HepG2 (cell line): ENCODE results near the gene HK2. TPM values are rescaled to one million over a fixed set of nuclear protein-coding genes. Genes with fewer than 3 reads are reported as not detected.
A peak's percentile ranks its signal among the peaks of the same experiment; 100 is the strongest.

Source experiments
- AKAP8 ChIP-seq: sonication (generic); formaldehyde crosslinking; IDR thresholded peaks from 2 replicates; pipeline ENCODE4 v1.5.1; 2020; ENCODE audit warnings: mild to moderate bottlenecking, missing genetic modification reagents
- BHLHE40 ChIP-seq: IDR thresholded peaks from 2 replicates; pipeline ENCODE4 v1.6.1; 2011; ENCODE audit warnings: low read length, improper control_type of control experiment
- FOXJ3 ChIP-seq: sonication (generic); formaldehyde crosslinking; IDR thresholded peaks from 2 replicates; pipeline ENCODE4 v1.4.0; 2020; ENCODE audit warnings: missing genetic modification reagents, mild to moderate bottlenecking, borderline replicate concordance
- GZF1 ChIP-seq: sonication (generic); formaldehyde crosslinking; IDR thresholded peaks from 2 replicates; pipeline ENCODE4 v1.5.1; 2020; ENCODE audit warnings: mild to moderate bottlenecking, missing genetic modification reagents
- HNF4A ChIP-seq: sonication (generic); formaldehyde crosslinking; IDR thresholded peaks from 2 replicates; pipeline ENCODE4 v1.4.0; 2020; ENCODE audit warnings: missing genetic modification reagents
- JDP2 ChIP-seq: sonication (generic); formaldehyde crosslinking; IDR thresholded peaks from 2 replicates; pipeline ENCODE4 v1.8.1; 2022; ENCODE audit warnings: missing genetic modification reagents, borderline replicate concordance
- KAT2B ChIP-seq: fragments of 150-350 bp; IDR thresholded peaks from 2 replicates; pipeline ENCODE4 v1.6.1; 2014; ENCODE audit warnings: low read depth, low read length, borderline replicate concordance
- KAT7 ChIP-seq: IDR thresholded peaks from 2 replicates; pipeline ENCODE4 v1.6.1; 2018; ENCODE audit warnings: borderline replicate concordance, missing compliant biosample characterization
- KDM6A ChIP-seq: IDR thresholded peaks from 2 replicates; pipeline ENCODE4 v1.6.1; 2016; ENCODE audit warnings: low read depth
- KLF15 ChIP-seq: sonication (generic); formaldehyde crosslinking; IDR thresholded peaks from 2 replicates; pipeline ENCODE4 v1.8.1; 2023; ENCODE audit warnings: borderline replicate concordance, mild to moderate bottlenecking, inconsistent platforms, missing genetic modification reagents, mixed read lengths
- MZF1 ChIP-seq: sonication (generic); formaldehyde crosslinking; IDR thresholded peaks from 2 replicates; pipeline ENCODE4 v1.8.1; 2023; ENCODE audit warnings: mild to moderate bottlenecking, missing genetic modification reagents, borderline replicate concordance
- POGZ ChIP-seq: sonication (generic); formaldehyde crosslinking; IDR thresholded peaks from 2 replicates; pipeline ENCODE4 v1.4.0; 2020; ENCODE audit warnings: mild to moderate bottlenecking, missing genetic modification reagents
- SOX6 ChIP-seq, 2 experiments: fragments of 450-650 bp in 1 of 2; sonication (generic) in 1 of 2; formaldehyde crosslinking in 1 of 2; IDR thresholded peaks; 2 replicates each; pipeline versions ENCODE4 v1.4.0 to v1.6.1; 2017 to 2020; ENCODE audit warnings: antibody characterized with exemption in 1 of 2, mild to moderate bottlenecking in 1 of 2, missing genetic modification reagents in 1 of 2
- ZBTB20 ChIP-seq: sonication (generic); formaldehyde crosslinking; IDR thresholded peaks from 2 replicates; pipeline ENCODE4 v1.8.1; 2023; ENCODE audit warnings: missing genetic modification reagents, low read depth, mild to moderate bottlenecking, borderline replicate concordance
- ZBTB38 ChIP-seq: sonication (generic); formaldehyde crosslinking; IDR thresholded peaks from 2 replicates; pipeline ENCODE4 v1.5.1; 2020; ENCODE audit warnings: mild to moderate bottlenecking, missing genetic modification reagents
- ZBTB8A ChIP-seq: sonication (generic); formaldehyde crosslinking; IDR thresholded peaks from 2 replicates; pipeline ENCODE4 v1.4.0; 2020; ENCODE audit warnings: mild to moderate bottlenecking, low read depth, missing genetic modification reagents, borderline replicate concordance
- ZFP1 ChIP-seq: IDR thresholded peaks from 2 replicates; pipeline ENCODE4 v1.6.1; 2016
- ZNF296 ChIP-seq: sonication (generic); formaldehyde crosslinking; conservative IDR thresholded peaks from 2 replicates; pipeline ENCODE4 v1.5.0; 2020; ENCODE audit warnings: mild to moderate bottlenecking, missing genetic modification reagents
- ZNF335 ChIP-seq: sonication (generic); formaldehyde crosslinking; IDR thresholded peaks from 2 replicates; pipeline ENCODE4 v1.4.0; 2020; ENCODE audit warnings: missing genetic modification reagents
- ZNF878 ChIP-seq: sonication (generic); formaldehyde crosslinking; IDR thresholded peaks from 2 replicates; pipeline ENCODE4 v1.8.1; 2023; ENCODE audit warnings: mild to moderate bottlenecking, missing genetic modification reagents, moderate library complexity
- polyA plus RNA-seq, 8 experiments: library from polyadenylated mRNA; depleted of rRNA in 3 of 8; stranded (reverse) in 7 of 8; unstranded in 1 of 8; fragments of >200 nt; fragmentation: Illumina TruSeq in 4 of 8; extraction: Trizol in 4 of 8; gene quantifications; 2 replicates each; pipeline versions ENCODE4 v1.2.1 to v1.2.3, GENCODE V29; 2011 to 2016; ENCODE audit warnings: low read depth in 4 of 8, missing spikeins in 1 of 8, mixed read lengths in 1 of 8; ENCODE audit not compliant: insufficient read depth in 1 of 8
- total RNA-seq, 5 experiments: library from RNA; depleted of rRNA; stranded (reverse); fragments of >200 nt; fragmentation: Illumina TruSeq; extraction: Trizol; gene quantifications; 2 replicates each; pipeline ENCODE4 v1.2.3, GENCODE V29; 2016; ENCODE audit warnings: low read depth in 1 of 5
- TF ChIP-seq, protein P1 (sequence below): IDR thresholded peaks from 2 replicates; pipeline ENCODE4 v1.6.1; 2016; ENCODE audit warnings: mild to moderate bottlenecking, missing biosample characterization, missing genetic modification reagents
- TF ChIP-seq, protein P2 (sequence below): sonication (generic); formaldehyde crosslinking; IDR thresholded peaks from 2 replicates; pipeline ENCODE4; 2020; ENCODE audit warnings: missing genetic modification reagents, mild to moderate bottlenecking, borderline replicate concordance
- TF ChIP-seq, protein P3 (sequence below): sonication (generic); formaldehyde crosslinking; IDR thresholded peaks from 2 replicates; pipeline ENCODE4 v1.8.1; 2023; ENCODE audit warnings: mild to moderate bottlenecking, moderate library complexity, missing genetic modification reagents

Gene HK2
- total and polyA plus RNA-seq, 2 of the 13 experiments (the other 11 are each of a cell fraction or from before 2014, with no cell fraction given) = 13.2 to 101 TPM

GRCh38 chr2:74856004-74856578 is 22.2 kb downstream of the HK2 start (continued):
- TF ChIP-seq HNF4A (CRISPR knock-in tag) (peak; percentile 78), ZNF878 (CRISPR knock-in tag) (peak; percentile 59; the same call in 1 of the 2 replicates), POGZ (peak; percentile 65), KAT7 (no peak), KAT2B (no peak), GZF1 (CRISPR knock-in tag) (no peak), FOXJ3 (CRISPR knock-in tag) (peak; percentile 95; the same call in 1 of the 2 replicates), AKAP8 (CRISPR knock-in tag) (no peak), KDM6A (CRISPR knock-in tag) (peak; percentile 51; the same call in 1 of the 2 replicates), ZNF296 (CRISPR knock-in tag) (no peak), BHLHE40 (no peak), ZNF335 (CRISPR knock-in tag) (no peak), ZFP1 (CRISPR knock-in tag) (0 out of 2 replicates have a peak, but pooled peaks have one; percentile 43), ZBTB8A (no peak), SOX6 (IDR thresholded peaks at IDR 0.05) (no peak), SOX6 (CRISPR knock-in tag; IDR thresholded peaks at IDR 0.05) (peak; percentile 92), ZBTB38 (CRISPR knock-in tag) (0 out of 2 replicates have a peak, but pooled peaks have one; percentile 59), KLF15 (CRISPR knock-in tag) (no peak), ZBTB20 (CRISPR knock-in tag) (peak; percentile 65; the same call in 1 of the 2 replicates), JDP2 (no peak), MZF1 (CRISPR knock-in tag) (peak; percentile 87; the same call in 1 of the 2 replicates)
- TF ChIP-seq, protein P1, sequence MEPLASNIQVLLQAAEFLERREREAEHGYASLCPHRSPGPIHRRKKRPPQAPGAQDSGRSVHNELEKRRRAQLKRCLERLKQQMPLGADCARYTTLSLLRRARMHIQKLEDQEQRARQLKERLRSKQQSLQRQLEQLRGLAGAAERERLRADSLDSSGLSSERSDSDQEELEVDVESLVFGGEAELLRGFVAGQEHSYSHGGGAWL (CRISPR knock-in tag) = peak; percentile 81
- TF ChIP-seq, protein P2, sequence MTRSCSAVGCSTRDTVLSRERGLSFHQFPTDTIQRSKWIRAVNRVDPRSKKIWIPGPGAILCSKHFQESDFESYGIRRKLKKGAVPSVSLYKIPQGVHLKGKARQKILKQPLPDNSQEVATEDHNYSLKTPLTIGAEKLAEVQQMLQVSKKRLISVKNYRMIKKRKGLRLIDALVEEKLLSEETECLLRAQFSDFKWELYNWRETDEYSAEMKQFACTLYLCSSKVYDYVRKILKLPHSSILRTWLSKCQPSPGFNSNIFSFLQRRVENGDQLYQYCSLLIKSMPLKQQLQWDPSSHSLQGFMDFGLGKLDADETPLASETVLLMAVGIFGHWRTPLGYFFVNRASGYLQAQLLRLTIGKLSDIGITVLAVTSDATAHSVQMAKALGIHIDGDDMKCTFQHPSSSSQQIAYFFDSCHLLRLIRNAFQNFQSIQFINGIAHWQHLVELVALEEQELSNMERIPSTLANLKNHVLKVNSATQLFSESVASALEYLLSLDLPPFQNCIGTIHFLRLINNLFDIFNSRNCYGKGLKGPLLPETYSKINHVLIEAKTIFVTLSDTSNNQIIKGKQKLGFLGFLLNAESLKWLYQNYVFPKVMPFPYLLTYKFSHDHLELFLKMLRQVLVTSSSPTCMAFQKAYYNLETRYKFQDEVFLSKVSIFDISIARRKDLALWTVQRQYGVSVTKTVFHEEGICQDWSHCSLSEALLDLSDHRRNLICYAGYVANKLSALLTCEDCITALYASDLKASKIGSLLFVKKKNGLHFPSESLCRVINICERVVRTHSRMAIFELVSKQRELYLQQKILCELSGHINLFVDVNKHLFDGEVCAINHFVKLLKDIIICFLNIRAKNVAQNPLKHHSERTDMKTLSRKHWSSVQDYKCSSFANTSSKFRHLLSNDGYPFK (CRISPR knock-in tag) = no peak
- TF ChIP-seq, protein P3, sequence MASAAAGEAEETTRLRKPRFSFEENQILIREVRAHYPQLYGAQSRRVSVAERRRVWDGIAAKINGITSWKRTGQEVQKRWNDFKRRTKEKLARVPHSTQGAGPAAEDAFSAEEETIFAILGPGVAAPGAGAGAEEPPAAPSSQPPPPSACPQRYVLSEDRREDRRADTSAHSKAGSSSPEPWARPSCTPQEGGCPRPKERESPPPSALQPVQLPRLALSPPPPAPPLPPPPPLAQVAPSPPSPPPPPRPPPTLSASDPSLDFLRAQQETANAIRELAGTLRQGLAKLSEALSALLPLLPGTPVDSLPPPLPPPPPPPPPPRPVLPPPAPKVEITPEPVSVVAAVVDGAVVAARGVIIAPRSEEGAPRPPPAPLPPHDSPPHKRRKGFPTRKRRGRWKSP (CRISPR knock-in tag) = peak; percentile 77; the same call in 1 of the 2 replicates
